ENCODE measurements around the gene SKAP2.

- TF ChIP-seq ZFX (CRISPR knock-in tag; IDR thresholded peaks at IDR 0.05; ENCODE audit: low read depth) (no peak), CTCF (CRISPR knock-in tag; IDR thresholded peaks at IDR 0.05) (no peak), SMARCE1 (IDR thresholded peaks at IDR 0.05; ENCODE audit: borderline replicate concordance) (no peak), ZNF274 (CRISPR knock-in tag; IDR thresholded peaks at IDR 0.05) (no peak), ZNF121 (CRISPR knock-in tag; IDR thresholded peaks at IDR 0.05) (no peak), ATF3 (CRISPR knock-in tag; IDR thresholded peaks at IDR 0.05) (no peak)
Observed at GRCh38 chr7:26782501-26782900, 81.9 kb downstream of the SKAP2 start.
